CD4-positive, alpha-beta T cell treated with Interleukin-1 beta for 1 hour (primary cell): ENCODE measurements around the gene NAGK.
A peak's percentile ranks its signal among the peaks of the same experiment; 100 is the strongest.
"Not testable (repeated sequence)": the region's sequence is repeated elsewhere in the genome, so short reads cannot be mapped to it uniquely, and the experiment has no call there.

Source experiments
- DNase-seq, 2 donors: peaks; one replicate each; pipeline ENCODE4 v3.0.0-alpha.2; 2020 to 2022

The NAGK gene

DNA sequence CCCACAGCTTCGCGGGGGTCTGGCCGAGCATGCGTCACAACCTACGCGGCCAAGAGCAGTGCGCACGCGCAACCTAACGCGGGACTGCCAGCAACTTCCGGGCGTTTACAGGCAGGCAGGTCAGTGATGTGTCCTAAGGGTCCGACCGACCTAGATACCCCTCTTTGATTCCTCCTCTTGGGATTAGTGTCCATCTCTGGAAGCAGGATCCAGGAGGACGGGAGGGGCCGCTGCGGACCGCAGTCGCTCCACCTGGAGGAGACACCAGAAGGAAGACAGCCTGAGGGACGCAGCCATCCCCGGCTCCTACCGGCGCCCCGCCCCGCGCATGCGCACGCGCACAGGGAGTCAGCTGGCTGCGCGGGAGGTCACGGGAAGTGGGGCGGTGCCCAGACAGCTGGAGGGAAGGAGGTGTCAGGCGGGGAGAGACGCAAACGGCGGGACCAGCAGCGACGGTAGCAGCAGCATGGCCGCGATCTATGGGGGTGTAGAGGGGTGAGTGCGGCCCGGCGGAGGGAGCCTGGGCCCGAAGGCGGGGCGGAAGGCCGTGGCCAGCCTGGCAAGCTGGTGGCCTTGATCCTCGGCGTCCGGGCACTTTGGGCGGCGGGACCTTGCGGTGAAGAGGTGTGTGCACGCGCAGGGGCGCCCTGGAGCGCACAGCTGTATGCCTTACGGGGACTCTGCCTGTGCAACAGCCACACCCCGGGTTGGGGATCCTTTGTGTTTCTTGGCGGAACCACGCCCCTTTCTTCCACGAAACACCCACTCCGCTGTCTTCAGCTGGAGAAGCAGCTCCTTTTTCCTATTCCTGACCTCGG lies at the start of gene NAGK:
Gene NAGK, plus strand, starts transcription at position 431 of the 818 bp plus-strand sequence. Its CDS starts 36 bp downstream, at position 467.
- DNase-seq, result peak; percentile 97 to 98

DNA sequence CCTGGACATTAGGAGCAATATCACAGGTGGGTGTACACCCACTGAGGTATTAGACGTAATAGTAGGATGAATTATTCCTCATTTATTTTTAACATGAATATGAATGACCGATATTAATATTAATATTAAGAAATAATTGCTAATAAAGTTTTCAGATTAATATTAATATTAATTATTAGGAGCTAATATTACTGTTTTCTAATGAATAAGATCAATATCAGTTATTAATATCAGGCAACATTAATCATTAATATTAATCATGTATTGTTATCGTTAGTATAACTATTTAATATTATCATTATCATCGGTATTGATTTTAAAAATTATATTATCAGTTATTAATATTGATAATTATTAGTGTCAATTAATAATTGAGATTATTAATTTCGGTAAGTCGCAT lies 48.5 kb upstream of the NAGK start:
- DNase-seq, result not testable (repeated sequence)

DNA sequence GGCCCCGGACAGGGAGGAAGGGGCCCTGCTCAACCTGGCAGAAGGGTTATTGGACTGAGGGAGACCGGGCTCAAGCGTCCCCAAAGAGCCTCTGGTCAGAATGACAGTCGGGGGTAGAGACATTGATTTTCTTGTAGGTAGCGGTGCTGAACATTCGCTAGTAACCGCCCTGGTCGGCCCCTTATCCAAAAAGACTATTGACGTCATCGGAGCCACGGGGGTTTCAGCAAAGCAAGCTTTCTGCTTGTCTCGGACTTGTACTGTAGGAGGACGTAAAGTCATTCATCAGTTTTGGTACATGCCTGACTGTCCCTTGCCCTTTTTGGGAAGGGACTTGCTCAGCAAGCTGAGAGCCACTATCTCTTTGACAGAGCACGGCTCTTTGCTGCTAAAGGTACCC lies 47.1 kb upstream of the NAGK start:
- not testable (repeated sequence) for DNase-seq

DNA sequence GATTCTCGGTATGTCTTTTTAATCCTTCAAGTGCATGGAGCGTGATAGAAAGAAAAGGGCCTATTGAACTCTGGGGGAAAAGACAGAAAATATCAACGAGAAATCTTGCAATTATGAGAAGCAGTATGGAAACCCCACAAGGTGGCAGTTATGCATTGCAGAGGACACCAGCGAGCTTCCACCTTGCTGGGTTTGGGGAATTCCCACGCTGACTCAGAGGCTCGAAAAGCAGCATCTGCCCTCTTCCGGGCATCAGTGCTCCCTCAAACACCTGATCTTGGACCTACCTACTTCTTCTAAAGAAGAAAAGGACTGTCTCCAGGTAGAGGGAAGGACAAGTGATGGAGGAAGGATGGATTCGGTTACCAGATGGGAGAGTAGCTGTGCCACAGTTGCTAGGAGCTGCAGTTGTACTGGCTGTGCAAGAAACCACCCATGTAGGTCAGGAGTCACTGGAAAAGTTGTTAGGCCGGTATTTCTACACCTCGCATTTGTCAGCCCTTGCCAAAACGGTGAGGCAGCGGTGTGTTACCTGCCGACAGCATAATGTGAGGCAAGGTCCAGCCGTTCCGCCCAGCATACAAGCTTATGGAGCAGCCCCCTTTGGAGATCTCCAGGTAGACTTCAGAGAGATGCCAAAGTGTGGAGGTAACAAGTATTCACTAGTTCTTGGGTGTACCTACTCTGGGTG lies 44.8 kb upstream of the NAGK start:
- DNase-seq, result peak; percentile 70 to 73

GRCh38 chr2:71036296-71036695 lies 32.2 kb upstream of the NAGK start:
- DNase-seq, result not testable (repeated sequence)

- DNase-seq, result no peak
Measured at GRCh38 chr2:71042287-71042686, 26.2 kb upstream of the NAGK start.

DNA sequence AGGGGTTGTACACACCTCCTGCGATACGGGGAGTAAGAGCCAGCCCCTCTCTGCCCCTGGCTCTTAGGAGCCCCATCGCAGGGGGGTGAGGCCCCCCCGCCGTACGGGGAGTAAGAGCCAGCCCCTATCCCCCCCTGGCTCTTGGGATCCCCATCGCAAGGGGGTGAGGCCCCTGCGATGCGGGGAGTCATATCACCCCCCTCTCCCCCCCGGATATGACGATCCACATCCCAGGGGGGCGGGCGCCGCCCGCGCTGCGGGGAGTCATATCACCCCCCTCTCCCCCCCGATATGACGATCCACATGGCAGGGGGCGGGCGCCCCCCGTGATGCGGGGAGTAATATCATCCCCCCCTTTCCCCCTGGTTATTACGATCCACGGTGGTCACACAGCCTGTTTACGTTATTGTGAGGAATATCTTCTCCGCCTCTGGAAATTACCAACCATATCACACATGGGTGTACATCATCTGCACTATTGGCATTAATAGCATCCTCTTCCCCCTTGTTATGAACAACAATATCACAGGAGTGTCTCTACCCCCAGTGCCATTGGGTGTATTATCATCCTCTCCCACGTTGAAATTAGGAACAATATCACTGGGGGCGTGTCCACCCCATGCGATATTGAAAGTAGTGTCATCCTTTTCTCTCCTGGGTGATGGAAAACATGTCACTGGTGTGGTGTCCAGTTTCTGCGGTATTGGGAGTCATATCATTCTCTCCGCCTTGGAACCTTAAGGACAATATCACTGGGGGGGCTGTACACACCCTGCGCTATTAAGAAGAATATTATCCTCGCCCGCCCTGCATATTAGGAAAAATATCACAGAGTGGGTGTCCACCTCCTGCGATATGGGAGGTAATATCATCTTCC lies 24.7 kb upstream of the NAGK start:
- DNase-seq, result no peak

- no peak for DNase-seq
Measured at GRCh38 chr2:71045151-71045550, 23.3 kb upstream of the NAGK start.

DNA sequence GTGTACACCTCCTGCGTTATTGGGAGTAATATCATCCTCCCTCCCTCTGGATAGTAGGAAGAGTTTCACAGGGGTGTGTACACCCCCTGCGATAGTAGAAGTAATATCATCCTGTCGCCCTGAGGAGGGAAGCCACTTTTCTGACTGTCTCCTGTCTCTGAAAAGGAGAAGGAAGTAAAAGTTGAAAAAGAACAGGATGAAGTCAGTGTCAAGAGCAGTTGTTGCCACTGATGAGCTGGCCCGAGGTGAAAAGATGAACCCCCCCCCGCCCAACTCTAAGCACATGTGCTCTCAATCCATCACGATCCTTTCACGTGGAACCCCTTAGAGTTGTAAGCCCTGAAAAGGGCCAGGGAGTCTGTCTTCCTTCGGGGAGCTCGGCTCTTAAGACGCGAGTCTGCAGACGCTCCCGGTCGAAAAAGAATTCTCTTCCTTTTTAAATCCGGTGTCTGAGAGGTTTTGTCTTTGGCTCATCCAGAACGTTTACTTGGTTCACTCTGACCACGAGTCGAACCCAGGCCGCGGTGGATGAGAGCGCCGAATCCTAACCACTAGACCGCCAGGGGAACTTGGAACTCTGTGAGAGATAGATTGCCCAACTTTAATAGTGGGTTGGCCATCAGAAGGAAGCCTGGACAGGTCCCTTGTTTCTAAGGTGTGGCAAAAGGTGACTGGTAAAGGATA lies 22.4 kb upstream of the NAGK start:
- DNase-seq, result no peak

DNA sequence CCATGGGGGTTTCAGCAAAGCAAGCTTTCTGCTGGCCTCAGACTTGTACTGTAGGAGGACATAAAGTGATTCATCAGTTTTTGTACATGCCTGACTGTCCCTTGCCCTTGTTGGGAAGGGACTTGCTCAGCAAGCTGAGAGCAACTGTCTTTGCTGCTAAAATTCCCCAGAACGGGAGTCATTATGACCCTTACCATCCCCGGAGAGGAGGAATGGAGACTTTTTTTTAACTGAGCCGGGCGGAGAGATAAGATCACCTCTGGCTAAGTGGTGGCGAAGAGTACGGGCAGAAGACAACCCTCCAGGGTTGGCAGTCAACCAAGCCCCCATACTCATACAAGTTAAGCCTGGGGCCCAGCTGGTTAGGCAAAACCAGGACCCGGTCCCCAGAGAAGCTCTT lies 20.4 kb upstream of the NAGK start:
- no peak for DNase-seq

DNA sequence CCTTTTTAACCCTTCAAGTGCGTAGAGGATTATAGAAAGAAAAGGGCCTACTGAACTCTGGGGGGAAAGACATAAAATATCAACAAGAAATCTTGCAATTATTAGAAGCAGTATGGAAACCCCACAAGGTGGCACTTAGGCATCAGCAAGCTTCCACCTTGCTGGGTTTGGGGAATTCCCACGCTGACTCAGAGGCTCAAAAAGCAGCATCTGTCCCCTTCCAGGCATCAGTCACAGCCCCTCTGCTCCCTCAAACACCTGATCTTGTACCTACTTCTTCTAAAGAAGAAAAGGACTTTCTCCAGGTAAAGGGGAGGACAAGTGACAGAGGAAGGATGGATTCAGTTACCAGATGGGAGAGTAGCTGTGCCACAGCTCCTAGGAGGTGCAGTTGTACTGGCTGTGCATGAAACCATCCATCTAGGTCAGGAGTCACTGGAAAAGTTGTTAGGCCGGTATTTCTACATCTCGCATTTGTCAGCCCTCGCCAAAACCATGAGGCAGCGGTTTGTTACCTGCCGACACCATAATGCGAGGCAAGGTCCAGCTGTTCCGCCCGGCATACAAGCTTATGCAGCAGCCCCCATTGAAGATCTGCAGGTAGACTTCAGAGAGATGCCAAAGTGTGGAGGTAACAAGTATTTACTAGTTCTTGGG lies 18.6 kb upstream of the NAGK start:
- DNase-seq, result peak; percentile 30 to 36

DNA sequence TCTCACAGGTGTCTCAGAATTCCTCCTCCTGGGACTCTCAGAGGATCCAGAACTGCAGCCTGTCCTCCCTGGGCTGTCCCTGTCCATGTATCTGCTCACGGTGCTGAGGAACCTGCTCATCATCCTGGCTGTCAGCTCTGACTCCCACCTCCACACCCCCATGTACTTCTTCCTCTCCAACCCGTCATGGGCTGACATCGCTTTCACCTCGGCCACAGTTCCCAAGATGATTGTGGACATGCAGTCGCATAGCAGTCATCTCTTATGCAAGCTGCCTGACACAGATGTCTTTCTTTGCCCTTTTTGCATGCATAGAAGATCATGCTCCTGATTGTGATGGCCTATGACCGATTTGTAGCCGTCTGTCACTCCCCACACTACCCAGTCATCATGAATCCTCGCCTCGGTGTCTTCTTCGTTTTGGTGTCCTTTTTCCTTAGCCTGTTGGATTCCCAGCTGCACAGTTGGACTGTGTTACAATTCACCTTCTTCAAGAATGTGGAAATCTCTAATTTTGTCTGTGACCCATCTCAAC lies 13.2 kb upstream of the NAGK start:
- not testable (repeated sequence) for DNase-seq

- no peak for DNase-seq
Measured at GRCh38 chr2:71060211-71060610, 8.2 kb upstream of the NAGK start.

- no peak for DNase-seq
Measured at GRCh38 chr2:71060871-71061270, 7.6 kb upstream of the NAGK start.

- DNase-seq, result no peak
Measured at GRCh38 chr2:71063216-71063615, 5.2 kb upstream of the NAGK start.

DNA sequence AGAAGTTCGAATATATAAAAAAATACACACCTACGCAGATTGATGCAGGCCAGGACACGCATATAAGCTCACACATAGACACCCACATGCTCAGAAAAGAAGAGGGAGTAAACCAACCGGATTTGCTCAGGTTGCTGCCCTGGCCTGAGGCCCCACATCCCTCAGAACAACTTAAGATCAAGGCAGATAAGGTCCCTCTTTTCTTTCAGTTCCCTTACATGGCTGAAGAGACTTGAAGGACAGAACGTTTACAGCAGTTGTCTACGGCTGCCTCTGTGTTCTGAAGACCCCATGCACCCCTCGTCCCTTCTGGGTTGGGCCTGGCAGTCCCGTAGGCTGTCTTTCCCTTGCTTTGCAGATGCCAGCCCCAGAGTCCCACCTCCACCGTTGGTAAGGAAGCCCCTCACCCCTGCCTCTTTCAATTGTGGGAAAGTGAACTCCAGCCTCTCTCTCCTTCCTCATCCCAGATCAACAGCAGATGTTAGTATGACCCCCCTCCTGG lies 4.3 kb upstream of the NAGK start:
- DNase-seq, result no peak

GRCh38 chr2:71064754-71065621 lies 3.5 kb upstream of the NAGK start:
- DNase-seq, result peak in 1 of 2 donors; percentile 41

- no peak for DNase-seq
Measured at GRCh38 chr2:71066856-71067255, 1.6 kb upstream of the NAGK start.

GRCh38 chr2:71067567-71068217 lies 756 bp upstream of the NAGK start:
- peak; percentile 27 to 36 for DNase-seq

- no peak for DNase-seq
Measured at GRCh38 chr2:71069376-71069775, 928 bp downstream of the NAGK start.
